Endothelial cell of umbilical vein (primary cell): ENCODE results near the gene C3orf22.
A peak's percentile ranks its signal among the peaks of the same experiment; 100 is the strongest.

Experiments used
- EZH2 ChIP-seq: IDR thresholded peaks from 2 replicates; pipeline ENCODE4 v1.6.1; 2012; ENCODE audit warnings: borderline replicate concordance, low read depth, mild to moderate bottlenecking, moderate library complexity, low read length, inconsistent platforms; ENCODE audit not compliant: severe bottlenecking
- GATA2 ChIP-seq: IDR thresholded peaks from 2 replicates; pipeline ENCODE4 v1.7.0; 2011; ENCODE audit warnings: low read depth, mild to moderate bottlenecking, moderate library complexity, mixed read lengths, low read length; ENCODE audit not compliant: insufficient read length, insufficient read depth
- MYC ChIP-seq: IDR thresholded peaks from one replicate; pipeline ENCODE4 v1.6.1; 2011; ENCODE audit warnings: mild to moderate bottlenecking, low read depth, low read length
- POLR2A ChIP-seq: IDR thresholded peaks from 2 replicates; pipeline ENCODE4 v1.6.1; 2012; ENCODE audit warnings: low read depth, mild to moderate bottlenecking, control low read depth, low read length
- POLR2AphosphoS5 ChIP-seq: IDR thresholded peaks from 2 replicates; pipeline ENCODE4 v1.6.1; 2012; ENCODE audit warnings: low read depth, mild to moderate bottlenecking, control low read depth, low read length, moderate library complexity; ENCODE audit not compliant: insufficient read depth
- TF ChIP-seq, protein P1 (sequence below), 2 donors: IDR thresholded peaks; 1 replicate in 1 of 2; 2 replicates in 1 of 2; pipeline ENCODE4 v1.5.1; 2011; ENCODE audit warnings: low read length in 2 of 2, mild to moderate bottlenecking in 2 of 2, moderate library complexity in 2 of 2, control low read depth in 1 of 2, inconsistent platforms in 1 of 2, low read depth in 1 of 2; ENCODE audit not compliant: insufficient read depth in 1 of 2; ENCODE audit errors: extremely low read depth in 1 of 2

DNA sequence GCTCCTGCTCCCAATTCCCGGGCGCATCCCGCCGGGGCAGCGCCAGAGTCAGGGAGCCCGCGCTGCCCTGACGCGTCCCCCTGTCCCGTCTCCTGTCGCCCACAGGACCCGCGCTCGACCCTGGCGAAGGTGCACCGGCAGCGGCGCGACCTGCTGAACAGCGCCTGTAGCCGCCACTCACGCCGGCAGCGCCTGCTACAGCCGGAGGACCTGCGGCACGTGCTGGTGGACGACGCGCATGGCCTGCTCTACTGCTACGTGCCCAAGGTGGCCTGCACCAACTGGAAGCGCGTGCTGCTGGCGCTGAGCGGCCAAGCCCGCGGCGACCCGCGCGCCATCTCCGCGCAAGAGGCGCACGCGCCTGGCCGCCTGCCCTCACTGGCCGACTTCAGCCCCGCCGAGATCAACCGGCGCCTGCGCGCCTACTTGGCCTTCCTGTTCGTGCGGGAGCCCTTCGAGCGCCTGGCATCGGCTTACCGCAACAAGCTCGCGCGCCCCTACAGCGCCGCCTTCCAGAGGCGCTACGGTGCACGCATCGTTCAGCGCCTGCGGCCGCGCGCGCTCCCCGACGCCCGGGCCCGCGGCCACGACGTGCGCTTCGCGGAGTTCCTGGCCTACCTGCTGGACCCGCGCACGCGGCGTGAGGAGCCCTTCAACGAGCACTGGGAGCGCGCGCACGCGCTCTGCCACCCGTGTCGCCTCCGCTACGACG, 16.9 kb downstream of the C3orf22 start:
- TF ChIP-seq, protein P1, sequence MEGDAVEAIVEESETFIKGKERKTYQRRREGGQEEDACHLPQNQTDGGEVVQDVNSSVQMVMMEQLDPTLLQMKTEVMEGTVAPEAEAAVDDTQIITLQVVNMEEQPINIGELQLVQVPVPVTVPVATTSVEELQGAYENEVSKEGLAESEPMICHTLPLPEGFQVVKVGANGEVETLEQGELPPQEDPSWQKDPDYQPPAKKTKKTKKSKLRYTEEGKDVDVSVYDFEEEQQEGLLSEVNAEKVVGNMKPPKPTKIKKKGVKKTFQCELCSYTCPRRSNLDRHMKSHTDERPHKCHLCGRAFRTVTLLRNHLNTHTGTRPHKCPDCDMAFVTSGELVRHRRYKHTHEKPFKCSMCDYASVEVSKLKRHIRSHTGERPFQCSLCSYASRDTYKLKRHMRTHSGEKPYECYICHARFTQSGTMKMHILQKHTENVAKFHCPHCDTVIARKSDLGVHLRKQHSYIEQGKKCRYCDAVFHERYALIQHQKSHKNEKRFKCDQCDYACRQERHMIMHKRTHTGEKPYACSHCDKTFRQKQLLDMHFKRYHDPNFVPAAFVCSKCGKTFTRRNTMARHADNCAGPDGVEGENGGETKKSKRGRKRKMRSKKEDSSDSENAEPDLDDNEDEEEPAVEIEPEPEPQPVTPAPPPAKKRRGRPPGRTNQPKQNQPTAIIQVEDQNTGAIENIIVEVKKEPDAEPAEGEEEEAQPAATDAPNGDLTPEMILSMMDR (IDR thresholded peaks at IDR 0.05; ENCODE audit: extremely low read depth in 1 of 2, insufficient read depth in 1 of 2, low read depth in 1 of 2, low read length in 2 of 2), result no peak
- TF ChIP-seq POLR2AphosphoS5, result no peak
- TF ChIP-seq GATA2, result no peak
- no peak for TF ChIP-seq POLR2A
- no peak for TF ChIP-seq MYC
- peak; percentile 63 for TF ChIP-seq EZH2
